Lower lobe of right lung (tissue), 2 donors: ENCODE measurements around the gene NOXO1. TPM values are rescaled to one million over a fixed set of nuclear protein-coding genes. Genes with fewer than 3 reads are reported as not detected.

Experiments used
- ATAC-seq, 2 donors: fragments of 200-7000 bp; cut with Tn5 transposase; one replicate each; pipeline ENCODE4 v1.9.1; 2020 to 2022; ENCODE audit warnings: mild to moderate bottlenecking in 2 of 2, moderate library complexity in 2 of 2
- DNase-seq: peaks from one replicate; pipeline ENCODE4 v3.0.0-alpha.2; 2020
- H3K27ac ChIP-seq: fragments of 200-600 bp; one replicate; pipeline ENCODE4 v1.8.0; 2022
- H3K27me3 ChIP-seq: fragments of 200-600 bp; one replicate; pipeline ENCODE4 v1.8.0; 2022; ENCODE audit warnings: low read depth
- H3K36me3 ChIP-seq: fragments of 200-600 bp; one replicate; pipeline ENCODE4 v1.8.0; 2022; ENCODE audit warnings: mild to moderate bottlenecking
- H3K4me1 ChIP-seq: fragments of 200-600 bp; one replicate; pipeline ENCODE4 v1.8.0; 2022
- H3K4me3 ChIP-seq: fragments of 200-600 bp; one replicate; pipeline ENCODE4 v1.8.0; 2022; ENCODE audit warnings: mild to moderate bottlenecking
- H3K9me3 ChIP-seq: fragments of 200-600 bp; one replicate; pipeline ENCODE4 v1.8.0; 2022
- CTCF ChIP-seq: fragments of 200-600 bp; IDR thresholded peaks from one replicate; pipeline ENCODE4 v1.8.0; 2022; ENCODE audit warnings: antibody characterized with exemption, mild to moderate bottlenecking
- intact Hi-C: fragments of 100-400 bp; cut with DNase I; formaldehyde crosslinking; loops from one replicate; pipeline ENCODE4 v1.11.0; 2022
- total RNA-seq: library from RNA; stranded (reverse); fragmentation: NEBNext Ultra II Directional; extraction: Animal tissue kit (Norgen Biotek cat#: 25700); gene quantifications from one replicate; pipeline ENCODE4 v1.2.1, GENCODE V29; 2021
- donor health status: DM: no; HTN: yes; CAD: no; lungs with severe emphysema.

Gene NOXO1
- total RNA-seq, 1 donor from 2014 or later: 1.7 TPM

GRCh38 chr16:2008631-2009163 lies 27.4 kb upstream of the NOXO1 start:
- Histone ChIP-seq H3K27me3 (no peaks in the 10 kb centered on the region), H3K27ac (peak overlapping the region; percentile 95), H3K4me3 (peak overlapping the region; percentile 93), H3K4me1 (peaks cover 59% of the 10 kb centered on the region), H3K9me3 (no peaks in the 10 kb centered on the region), H3K36me3 (no peaks in the 10 kb centered on the region)
- no peak for TF ChIP-seq CTCF
- intact Hi-C loops: no loop called here
- DNase-seq (no peak), ATAC-seq (no peak)

GRCh38 chr16:2008009-2008526 lies 26.8 kb upstream of the NOXO1 start:
- Histone ChIP-seq H3K4me3 (peak overlapping the region; percentile 93), H3K27ac (peak overlapping the region; percentile 95), H3K36me3 (peaks cover 5% of the 10 kb centered on the region), H3K9me3 (no peaks in the 10 kb centered on the region), H3K27me3 (no peaks in the 10 kb centered on the region), H3K4me1 (peaks cover 64% of the 10 kb centered on the region)
- intact Hi-C loops: no loop called here
- no peak for DNase-seq
- no peak for TF ChIP-seq CTCF
- ATAC-seq: no peak

- DNase-seq: no peak
- intact Hi-C loops: no loop called here
- H3K4me3 ChIP-seq: no peak overlapping the region
- H3K27me3 ChIP-seq: no peaks in the 10 kb centered on the region
- ATAC-seq: no peak
- peaks cover 13% of the 10 kb centered on the region for H3K36me3 ChIP-seq
- TF ChIP-seq CTCF: no peak
- H3K9me3 ChIP-seq: no peaks in the 10 kb centered on the region
- H3K4me1 ChIP-seq: peaks cover 64% of the 10 kb centered on the region
- H3K27ac ChIP-seq: peak overlapping the region; percentile 21
Observed at GRCh38 chr16:2007081-2007836, 26.0 kb upstream of the NOXO1 start.

- TF ChIP-seq CTCF: no peak
- ATAC-seq (no peak), DNase-seq (no peak)
- no peaks in the 10 kb centered on the region for H3K27me3 ChIP-seq
- no peaks in the 10 kb centered on the region for H3K9me3 ChIP-seq
- intact Hi-C loops: no loop called here
- no peak overlapping the region for H3K27ac ChIP-seq
- H3K36me3 ChIP-seq: peaks cover 23% of the 10 kb centered on the region
- H3K4me1 ChIP-seq: peaks cover 64% of the 10 kb centered on the region
- H3K4me3 ChIP-seq: no peak overlapping the region
Observed at GRCh38 chr16:2006317-2006716, 25.0 kb upstream of the NOXO1 start.

GRCh38 chr16:2005646-2006045 lies 24.4 kb upstream of the NOXO1 start:
- ATAC-seq (no peak), DNase-seq (no peak)
- Histone ChIP-seq H3K9me3 (no peaks in the 10 kb centered on the region), H3K27me3 (no peaks in the 10 kb centered on the region), H3K4me3 (no peak overlapping the region), H3K36me3 (peaks cover 29% of the 10 kb centered on the region), H3K4me1 (peaks cover 63% of the 10 kb centered on the region), H3K27ac (no peak overlapping the region)
- TF ChIP-seq CTCF: peak; percentile 39
- intact Hi-C loops: no loop called here
